Activated CD4-positive, alpha-beta memory T cell treated with anti-CD3 and anti-CD28 coated beads, Interleukin-2, amount 10 ng/mL, durations not matched to agents 7 days and 5 days (primary cell): ENCODE results near the gene RCSD1. TPM values are rescaled to one million over a fixed set of nuclear protein-coding genes. Genes with fewer than 3 reads are reported as not detected.

ENCODE experiments used
- CTCF ChIA-PET: fragments of 350-600 bp; sonication (Branson Sonifier 250); formaldehyde crosslinking; loops from one replicate; lab custom pipeline; 2021; ENCODE audit warnings: antibody characterized with exemption, inconsistent platforms; lab: Charles Lee
- POLR2A ChIA-PET: fragments of 350-600 bp; sonication (Branson Sonifier 250); formaldehyde crosslinking; loops from one replicate; lab custom pipeline; 2021; ENCODE audit warnings: antibody characterized with exemption; lab: Charles Lee
- DNase-seq: peaks from one replicate; pipeline ENCODE4 v3.0.0-alpha.2; 2020
- H3K27ac Mint-ChIP-seq: one replicate; pipeline ENCODE4 v1.8.0; 2021; ENCODE audit warnings: mild to moderate bottlenecking, mixed read lengths
- H3K27me3 Mint-ChIP-seq: one replicate; pipeline ENCODE4 v1.8.0; 2021; ENCODE audit warnings: mixed read lengths
- H3K36me3 Mint-ChIP-seq: one replicate; pipeline ENCODE4 v1.8.0; 2021; ENCODE audit warnings: low read depth, mixed read lengths
- H3K4me1 Mint-ChIP-seq: one replicate; pipeline ENCODE4 v1.8.0; 2021; ENCODE audit warnings: mixed read lengths
- H3K4me3 Mint-ChIP-seq: one replicate; pipeline ENCODE4 v1.8.0; 2021; ENCODE audit warnings: mild to moderate bottlenecking, mixed read lengths
- H3K9me3 Mint-ChIP-seq: one replicate; pipeline ENCODE4 v1.8.0; 2021; ENCODE audit warnings: mixed read lengths
- total RNA-seq, 2 experiments: library from RNA; stranded (reverse); gene quantifications; one replicate each; pipeline ENCODE4 v1.2.3, GENCODE V29; 2021

Gene RCSD1
- total RNA-seq, 2 experiments from 2014 or later = 155 to 158 TPM

DNA sequence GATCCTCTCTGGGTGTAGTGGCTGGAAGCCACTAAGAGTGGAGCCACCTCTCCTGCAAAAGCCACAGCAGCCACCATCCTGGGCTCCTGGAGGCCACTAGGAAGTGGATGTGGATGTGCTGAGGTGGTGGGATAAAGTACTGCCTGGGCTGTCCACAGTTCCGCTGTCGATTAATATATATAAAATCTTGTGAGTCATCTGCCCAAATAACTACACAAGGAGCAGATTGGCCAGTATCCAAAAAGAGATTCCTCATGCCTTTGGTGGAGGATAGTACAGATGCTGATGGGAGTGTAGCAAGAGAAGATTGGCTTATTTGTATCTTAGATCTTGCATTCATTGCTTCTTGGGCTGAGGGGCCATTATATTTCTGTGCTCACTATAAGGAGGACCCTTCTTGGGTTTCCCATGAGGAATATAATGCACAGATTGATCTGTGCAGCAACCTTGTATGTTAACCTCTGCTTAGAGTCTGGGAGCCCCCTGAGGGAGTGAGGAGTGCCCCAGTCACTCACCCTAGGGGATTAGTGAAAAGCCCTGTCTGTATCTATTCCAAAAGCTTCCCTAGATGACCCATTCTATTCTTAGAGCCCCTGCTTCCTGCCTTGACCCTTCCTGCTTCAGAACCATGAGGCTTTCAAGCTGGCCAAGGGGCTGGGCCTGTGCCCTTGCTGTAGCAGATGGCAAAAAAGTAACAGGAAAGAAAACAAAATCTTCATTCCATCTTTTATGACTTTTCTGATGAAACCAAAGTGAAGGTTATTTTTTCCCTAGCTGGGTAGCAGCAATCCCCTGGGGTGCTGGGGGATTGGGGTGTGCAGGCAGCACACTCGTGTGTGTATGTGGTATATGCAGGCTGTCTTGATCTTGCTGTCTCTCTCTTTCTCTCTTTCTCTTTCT, 31.7 kb downstream of the RCSD1 start:
- ChIA-PET CTCF (interaction anchor here (1.0 kb wide), 1 partner anchor 26 kb away, joined by 3 read pairs; no protein-coding TSS in a partner anchor), POLR2A (interaction anchor here (0.9 kb wide), 1 partner anchor 36 kb away, joined by 3 read pairs; no protein-coding TSS in a partner anchor)
- peaks cover 82% of the 10 kb centered on the region for H3K36me3 Mint-ChIP-seq

DNA sequence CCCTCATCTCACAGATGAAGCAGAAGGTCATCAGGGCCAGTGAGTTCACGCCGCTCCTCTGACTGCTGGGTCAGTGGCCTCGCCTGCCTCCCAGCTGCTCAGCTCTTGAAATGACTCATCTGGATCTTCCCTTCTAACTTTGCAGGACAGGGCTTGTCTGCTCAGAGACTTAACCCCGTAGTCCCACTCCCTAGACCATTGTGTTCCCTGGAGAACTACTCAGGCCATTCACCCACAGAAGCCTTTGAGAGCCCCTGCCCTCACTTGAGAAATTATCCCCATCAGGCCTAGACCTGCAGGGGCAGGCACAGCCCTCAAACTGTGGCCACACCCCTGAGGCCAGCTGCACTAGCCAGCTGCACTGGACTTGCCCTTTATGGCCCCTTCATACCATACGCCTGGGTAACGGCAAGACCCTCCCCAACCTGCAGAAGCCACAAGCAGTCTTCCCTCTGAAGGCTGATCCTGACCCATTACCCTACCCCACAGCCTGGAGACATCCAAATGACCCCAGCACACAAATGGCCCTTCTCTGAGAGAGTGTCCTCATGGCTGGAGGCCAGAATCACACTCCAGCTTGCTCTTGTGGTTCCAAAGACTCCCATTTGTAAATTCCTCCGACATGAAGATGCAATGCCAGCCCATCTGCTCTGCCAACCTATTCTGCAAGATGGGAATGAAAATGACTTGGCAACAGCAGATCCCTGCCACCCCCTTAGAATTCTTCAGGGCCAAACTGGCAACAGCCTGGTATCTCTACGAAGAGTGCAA, 33.2 kb downstream of the RCSD1 start:
- no peak for DNase-seq

More for the DNA sequence above, 31.7 kb downstream of the RCSD1 start:
- peaks cover 53% of the 10 kb centered on the region for H3K4me1 Mint-ChIP-seq
- peak overlapping the region; percentile 42 for H3K27ac Mint-ChIP-seq
- DNase-seq = no peak
- H3K9me3 Mint-ChIP-seq = no peaks in the 10 kb centered on the region
- no peak overlapping the region for H3K4me3 Mint-ChIP-seq
- no peaks in the 10 kb centered on the region for H3K27me3 Mint-ChIP-seq

DNA sequence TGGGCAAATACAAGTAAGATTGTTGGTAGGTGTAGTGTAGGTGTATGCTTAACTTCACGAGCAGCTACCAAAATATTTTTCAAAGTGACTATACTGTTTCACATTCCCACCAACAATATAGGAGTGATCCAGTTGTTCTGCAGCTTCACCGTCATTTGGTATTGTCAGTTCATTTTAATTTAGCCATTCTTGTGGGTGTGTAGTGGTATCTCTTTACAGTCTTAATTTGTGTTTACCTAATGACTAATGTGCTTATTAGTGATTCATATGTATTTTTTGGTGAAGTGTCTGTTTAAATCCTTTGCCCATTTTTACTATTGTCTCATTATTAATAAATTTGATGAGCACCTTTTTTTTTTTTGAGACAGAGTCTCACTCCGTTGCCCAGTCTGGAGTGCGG, 35.4 kb downstream of the RCSD1 start:
- no peak for DNase-seq
- Mint-ChIP-seq H3K9me3 (no peaks in the 10 kb centered on the region), H3K27me3 (no peaks in the 10 kb centered on the region), H3K4me1 (peaks cover 42% of the 10 kb centered on the region), H3K4me3 (no peak overlapping the region), H3K27ac (no peak overlapping the region), H3K36me3 (peaks cover 78% of the 10 kb centered on the region)
- CTCF ChIA-PET = no interaction called here
- POLR2A ChIA-PET = interaction anchor here (1.4 kb wide), 1 partner anchor 65 kb away, joined by 5 read pairs; no protein-coding TSS in a partner anchor

More for the DNA sequence above, 33.2 kb downstream of the RCSD1 start:
- ChIA-PET POLR2A (interaction anchor here (1.0 to 1.3 kb wide), 2 partner anchors 14 to 32 kb away, joined by 3 read pairs; no protein-coding TSS in a partner anchor), CTCF (no interaction called here)
- Mint-ChIP-seq H3K4me1 (peaks cover 44% of the 10 kb centered on the region), H3K27ac (peak overlapping the region; percentile 31), H3K4me3 (no peak overlapping the region), H3K27me3 (no peaks in the 10 kb centered on the region), H3K36me3 (peaks cover 81% of the 10 kb centered on the region), H3K9me3 (no peaks in the 10 kb centered on the region)

DNA sequence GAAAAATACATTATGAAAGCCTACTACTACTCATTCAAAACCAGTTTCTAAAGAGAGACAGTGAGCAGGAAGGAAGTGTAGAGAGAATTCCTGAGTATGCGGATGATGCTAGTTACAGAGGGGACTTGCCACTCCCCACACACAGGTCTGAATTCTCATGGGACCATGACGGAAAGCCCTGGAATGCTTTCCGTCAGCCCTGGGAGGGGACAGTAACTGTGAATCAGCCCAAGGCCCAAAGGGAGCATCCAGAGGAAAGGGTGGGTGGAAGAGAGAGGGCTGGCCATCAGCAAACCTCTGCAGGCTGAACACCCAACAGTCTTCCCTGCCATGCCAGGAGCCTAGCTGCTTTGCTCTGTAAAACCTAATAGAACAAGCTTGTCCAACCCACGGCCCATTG, 36.4 kb downstream of the RCSD1 start:
- no peak for DNase-seq
- POLR2A ChIA-PET = interaction anchor here (1.4 kb wide), 1 partner anchor 66 kb away, joined by 5 read pairs; no protein-coding TSS in a partner anchor
- Mint-ChIP-seq H3K27ac (no peak overlapping the region), H3K36me3 (peaks cover 80% of the 10 kb centered on the region), H3K9me3 (no peaks in the 10 kb centered on the region), H3K27me3 (no peaks in the 10 kb centered on the region), H3K4me3 (no peak overlapping the region), H3K4me1 (peaks cover 48% of the 10 kb centered on the region)
- CTCF ChIA-PET = no interaction called here

DNA sequence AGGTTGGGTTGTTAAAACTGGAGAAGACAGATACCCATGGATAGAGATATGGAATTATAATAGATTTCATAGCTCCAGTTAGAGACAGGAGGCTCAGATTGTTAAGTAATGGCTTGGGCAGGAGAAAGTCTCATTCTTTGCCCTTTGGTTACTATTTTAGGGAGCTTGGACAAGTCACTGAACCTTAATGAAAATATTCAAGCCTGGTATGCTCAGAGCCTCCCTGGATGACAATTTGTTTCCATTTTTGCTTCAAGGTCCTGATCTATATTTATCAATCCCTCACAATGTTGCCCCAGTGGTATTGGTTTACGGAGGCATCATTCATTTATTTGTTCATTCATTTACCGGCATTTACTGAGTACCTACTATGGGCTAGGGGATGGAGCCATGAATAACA, 37.5 kb downstream of the RCSD1 start:
- H3K4me1 Mint-ChIP-seq = peaks cover 50% of the 10 kb centered on the region
- H3K36me3 Mint-ChIP-seq = peaks cover 80% of the 10 kb centered on the region
- ChIA-PET POLR2A (no interaction called here), CTCF (interaction anchor here (1.4 kb wide), 1 partner anchor 20 kb away, joined by 5 read pairs; no protein-coding TSS in a partner anchor)
- no peaks in the 10 kb centered on the region for H3K27me3 Mint-ChIP-seq
- H3K4me3 Mint-ChIP-seq = no peak overlapping the region
- no peaks in the 10 kb centered on the region for H3K9me3 Mint-ChIP-seq
- H3K27ac Mint-ChIP-seq = no peak overlapping the region
- no peak for DNase-seq

DNA sequence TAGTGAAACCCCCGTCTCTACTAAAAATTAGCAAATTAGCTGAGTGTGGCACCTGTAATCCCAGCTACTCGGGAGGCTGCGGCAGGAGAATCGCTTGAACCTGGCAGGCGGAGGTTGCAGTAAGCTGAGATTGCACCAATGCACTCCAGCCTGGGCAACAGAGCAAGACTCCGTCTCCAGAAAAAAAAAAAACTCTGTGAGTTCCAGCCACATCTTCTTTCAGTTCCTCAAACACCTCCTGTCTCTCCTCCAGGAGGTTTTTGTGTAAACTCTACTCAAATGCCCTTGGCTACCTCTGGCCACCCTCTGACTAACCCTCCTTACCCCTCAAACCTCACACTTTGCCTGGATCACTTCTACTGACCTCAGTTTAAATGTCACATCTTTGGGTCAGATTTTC, 38.1 kb downstream of the RCSD1 start:
- Mint-ChIP-seq H3K36me3 (peaks cover 80% of the 10 kb centered on the region), H3K4me1 (peaks cover 50% of the 10 kb centered on the region), H3K4me3 (no peak overlapping the region), H3K27ac (no peak overlapping the region), H3K9me3 (no peaks in the 10 kb centered on the region), H3K27me3 (no peaks in the 10 kb centered on the region)
- no peak for DNase-seq
- ChIA-PET CTCF (interaction anchor here (0.7 to 1.4 kb wide), 4 partner anchors 14 to 68 kb away, joined by 3 to 5 read pairs (median 4); no protein-coding TSS in a partner anchor), POLR2A (interaction anchor here (1.0 to 1.4 kb wide), 2 partner anchors 40 to 47 kb away, joined by 3 to 4 read pairs; no protein-coding TSS in a partner anchor)

DNA sequence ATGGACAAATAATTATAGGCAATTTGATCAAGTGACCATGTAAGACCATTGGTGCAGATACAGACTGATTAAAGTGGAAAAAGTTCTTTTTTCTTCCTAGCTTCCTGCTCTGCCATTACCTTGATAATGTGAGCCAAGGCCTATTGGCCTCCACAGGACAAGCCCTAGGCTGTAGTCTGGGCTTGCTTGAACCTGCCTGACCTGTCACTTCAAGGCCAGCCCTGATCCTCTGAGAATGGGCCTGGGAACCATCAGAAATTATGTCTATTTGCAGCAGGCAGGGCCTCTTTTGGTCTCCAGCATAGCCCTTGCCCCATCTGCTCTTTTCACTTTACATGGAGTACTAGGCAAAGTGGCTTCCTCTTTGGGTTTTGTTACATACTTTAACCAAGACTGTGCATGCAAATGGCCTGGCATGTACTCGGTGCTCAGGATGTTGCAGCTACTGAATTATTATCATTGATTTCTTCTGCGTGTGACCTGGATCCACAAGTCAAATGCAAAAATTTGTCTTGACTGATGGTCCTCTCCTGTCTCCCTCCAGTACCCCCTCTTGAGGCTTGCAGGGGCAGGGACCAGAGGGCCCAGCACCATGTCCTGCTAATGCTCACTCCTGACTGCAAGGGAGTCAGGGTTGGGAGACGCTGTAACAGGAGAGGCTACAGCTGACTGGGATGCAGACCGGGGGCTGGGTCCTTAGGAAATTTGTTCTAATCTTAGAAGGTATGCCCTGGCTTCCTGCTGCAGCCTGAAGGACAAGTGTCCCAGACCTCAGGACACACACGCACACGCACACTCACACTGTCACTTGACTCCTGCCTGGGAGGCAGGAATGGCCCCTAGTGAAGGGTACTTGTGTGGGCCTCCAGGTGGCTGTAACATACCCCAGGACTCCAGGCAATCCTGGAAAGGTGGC, 39.4 kb downstream of the RCSD1 start:
- Mint-ChIP-seq H3K4me1 (peaks cover 55% of the 10 kb centered on the region), H3K9me3 (no peaks in the 10 kb centered on the region), H3K27ac (no peak overlapping the region), H3K36me3 (peaks cover 83% of the 10 kb centered on the region), H3K4me3 (no peak overlapping the region), H3K27me3 (no peaks in the 10 kb centered on the region)
- ChIA-PET CTCF (interaction anchor here (0.6 to 1.4 kb wide), 4 partner anchors 18 to 69 kb away, joined by 3 to 5 read pairs (median 4); no protein-coding TSS in a partner anchor), POLR2A (interaction anchor here (1.4 kb wide), 1 partner anchor 42 kb away, joined by 4 read pairs; no protein-coding TSS in a partner anchor)
- DNase-seq = no peak

DNA sequence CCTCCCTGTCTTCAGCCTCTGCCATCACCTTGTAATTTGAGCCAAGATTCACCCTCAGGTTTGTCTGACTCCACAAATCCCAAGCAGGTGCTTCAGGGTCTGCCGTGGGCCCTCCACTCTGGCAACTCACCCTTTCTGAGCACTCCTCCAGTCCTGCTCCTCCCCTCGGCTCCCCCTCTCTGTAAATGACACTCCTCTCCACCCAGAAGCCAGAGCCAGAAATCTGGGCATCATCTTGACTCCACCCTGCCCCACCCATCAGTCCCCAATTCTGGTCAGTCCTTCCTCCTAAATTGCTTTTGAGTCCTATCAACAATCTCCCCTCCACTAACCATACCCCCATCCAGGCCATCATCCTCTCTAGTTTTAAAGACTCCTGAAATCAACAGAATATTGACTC, 40.5 kb downstream of the RCSD1 start:
- H3K4me3 Mint-ChIP-seq = no peak overlapping the region
- H3K27me3 Mint-ChIP-seq = no peaks in the 10 kb centered on the region
- peaks cover 58% of the 10 kb centered on the region for H3K4me1 Mint-ChIP-seq
- peak overlapping the region; percentile 1 for H3K27ac Mint-ChIP-seq
- POLR2A ChIA-PET = no interaction called here
- H3K36me3 Mint-ChIP-seq = peaks cover 79% of the 10 kb centered on the region
- no peaks in the 10 kb centered on the region for H3K9me3 Mint-ChIP-seq
- no peak for DNase-seq
- CTCF ChIA-PET = no interaction called here

DNA sequence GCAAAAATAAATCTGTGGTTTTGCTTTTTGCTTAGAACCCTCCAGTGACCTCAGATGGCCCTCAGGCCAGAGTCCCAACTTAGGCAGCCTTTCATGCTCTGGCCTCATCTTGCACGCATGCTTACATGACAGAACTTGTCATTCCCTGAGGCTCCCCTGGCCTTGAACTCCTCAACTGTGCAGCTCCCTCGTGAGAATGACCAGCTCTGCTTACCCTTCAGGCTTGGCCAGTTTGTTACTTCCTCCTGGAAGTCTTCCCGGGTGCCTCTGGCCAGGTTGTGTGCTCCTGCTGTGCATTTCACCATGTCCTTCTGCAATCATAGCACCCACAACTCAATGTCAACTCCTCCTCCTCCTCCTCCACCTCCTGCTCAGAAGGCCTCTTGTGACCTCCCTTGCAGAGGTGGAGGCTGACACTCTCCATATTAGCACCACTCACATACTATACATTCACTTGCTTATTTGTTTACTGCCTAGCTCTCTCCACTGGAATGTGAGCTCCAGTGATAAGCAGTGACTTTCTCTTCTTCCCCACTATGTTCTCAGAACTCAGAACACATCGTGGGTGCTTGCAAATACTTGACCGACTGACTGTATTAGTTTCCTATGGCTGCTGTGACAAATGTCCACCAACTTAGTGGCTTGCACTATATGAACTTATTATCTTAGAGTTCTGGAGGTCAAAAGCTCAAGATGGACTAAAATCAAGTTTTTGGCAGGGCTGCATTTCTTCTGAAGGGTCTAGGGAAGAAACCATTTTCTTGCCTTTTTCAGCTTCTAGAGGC, 41.9 kb downstream of the RCSD1 start:
- no peak for DNase-seq
- ChIA-PET CTCF (interaction anchor here (1.4 kb wide), 1 partner anchor 71 kb away, joined by 3 read pairs; no protein-coding TSS in a partner anchor), POLR2A (interaction anchor here (1.3 kb wide), 2 partner anchors 18 to 31 kb away, joined by 3 read pairs; no protein-coding TSS in a partner anchor)
- Mint-ChIP-seq H3K27me3 (no peaks in the 10 kb centered on the region), H3K36me3 (peaks cover 79% of the 10 kb centered on the region), H3K27ac (no peak overlapping the region), H3K4me1 (peaks cover 65% of the 10 kb centered on the region), H3K9me3 (no peaks in the 10 kb centered on the region), H3K4me3 (no peak overlapping the region)

DNA sequence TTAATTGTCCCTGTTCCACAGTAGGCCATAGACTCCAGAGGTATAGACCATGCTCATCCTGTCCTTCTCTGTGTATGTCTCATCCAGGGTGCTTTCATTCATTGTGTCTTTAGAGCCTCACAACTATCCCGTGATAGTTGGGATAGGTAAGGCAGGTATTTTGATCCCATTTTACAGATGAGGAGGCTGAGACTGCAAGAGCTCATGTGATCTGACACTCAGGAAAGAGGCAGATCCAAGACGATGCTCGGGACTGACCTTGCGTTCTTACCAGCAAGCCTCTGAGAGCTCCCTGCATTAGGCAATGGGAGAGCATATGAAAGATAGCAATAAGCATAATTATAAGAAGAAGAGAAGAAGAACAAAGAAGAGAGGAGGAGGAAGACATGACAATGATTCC, 42.8 kb downstream of the RCSD1 start:
- CTCF ChIA-PET = interaction anchor here (1.0 kb wide), 1 partner anchor 120 kb away, joined by 3 read pairs; the partner anchor contains the start of gene CREG1
- H3K4me1 Mint-ChIP-seq = peaks cover 70% of the 10 kb centered on the region
- H3K27ac Mint-ChIP-seq = peak overlapping the region; percentile 24

DNA sequence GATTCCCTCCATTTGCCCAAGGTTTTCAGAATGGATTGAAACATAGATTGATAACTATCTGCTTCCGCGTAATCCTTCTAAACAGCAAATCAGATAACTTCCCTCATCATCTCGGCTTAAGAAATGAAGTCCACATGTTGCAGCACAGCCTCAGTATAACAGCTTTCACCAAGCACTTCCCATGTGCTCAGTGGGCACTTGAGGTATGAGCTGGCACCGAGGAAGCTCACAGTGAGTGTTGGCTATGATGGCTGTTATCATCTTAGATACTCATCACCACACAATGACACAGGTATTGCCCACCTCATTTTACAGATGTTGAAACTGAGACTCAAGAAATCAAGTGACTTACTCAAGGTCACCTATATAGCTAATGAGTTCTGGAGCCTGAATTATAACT, 43.2 kb downstream of the RCSD1 start:
- H3K27me3 Mint-ChIP-seq = no peaks in the 10 kb centered on the region
- peaks cover 69% of the 10 kb centered on the region for H3K36me3 Mint-ChIP-seq
- peaks cover 69% of the 10 kb centered on the region for H3K4me1 Mint-ChIP-seq
- no peak overlapping the region for H3K4me3 Mint-ChIP-seq
- no peak for DNase-seq
- ChIA-PET CTCF (interaction anchor here (1.0 to 1.3 kb wide), 2 partner anchors 15 to 120 kb away, joined by 3 to 4 read pairs; partner anchors contain the start of gene CREG1), POLR2A (interaction anchor here (1.3 to 2.1 kb wide), 2 partner anchors 17 to 73 kb away, joined by 3 to 7 read pairs; no protein-coding TSS in a partner anchor)
- H3K9me3 Mint-ChIP-seq = no peaks in the 10 kb centered on the region
- H3K27ac Mint-ChIP-seq = no peak overlapping the region

More for the DNA sequence above, 42.8 kb downstream of the RCSD1 start:
- Mint-ChIP-seq H3K27me3 (no peaks in the 10 kb centered on the region), H3K9me3 (no peaks in the 10 kb centered on the region), H3K4me3 (no peak overlapping the region), H3K36me3 (peaks cover 70% of the 10 kb centered on the region)
- DNase-seq = no peak
- POLR2A ChIA-PET = interaction anchor here (1.3 kb wide), 1 partner anchor 17 kb away, joined by 3 read pairs; no protein-coding TSS in a partner anchor
